ES-I3 (cell line): ENCODE measurements around the gene DDX54.

ENCODE experiments used
- H3K36me3 ChIP-seq: 2 replicates; pipeline ENCODE4 v1.6.1; 2013; ENCODE audit warnings: mild to moderate bottlenecking, low read length, control low read depth, moderate library complexity; ENCODE audit not compliant: insufficient read depth
- H3K4me1 ChIP-seq: 2 replicates; pipeline ENCODE4 v1.6.1; 2013; ENCODE audit warnings: mild to moderate bottlenecking, control low read depth, low read length; ENCODE audit not compliant: insufficient read depth
- H3K9ac ChIP-seq: 2 replicates; pipeline ENCODE4 v1.6.1; 2013; ENCODE audit warnings: low read depth, mild to moderate bottlenecking, low read length, moderate library complexity
- H3K9me3 ChIP-seq: 2 replicates; pipeline ENCODE4 v1.6.1; 2013; ENCODE audit warnings: mild to moderate bottlenecking, low read length, moderate library complexity; ENCODE audit not compliant: control insufficient read depth, insufficient read depth

DDX54 gene

GRCh38 chr12:113185180-113186032 lies at the start of gene DDX54, which contains the start of gene RITA1:
Gene DDX54, minus strand, starts transcription at chr12:113185478. Its CDS starts 27 bp downstream, at chr12:113185451.
Gene RITA1, plus strand, starts transcription at chr12:113185721. Its CDS starts 1,026 bp downstream, at chr12:113186747.
- Histone ChIP-seq H3K9me3 (no peaks in the 10 kb centered on the region), H3K9ac (peak within 1 kb of the TSS; percentile 84), H3K36me3 (0 out of 2 replicates have a peak, but pooled peaks cover 4% of the 10 kb centered on the region), H3K4me1 (peaks cover 7% of the 10 kb centered on the region; the same call in 1 of the 2 replicates)

GRCh38 chr12:113234483-113234882 lies 49.2 kb upstream of the DDX54 start:
- Histone ChIP-seq H3K4me1 (peaks cover 26% of the 10 kb centered on the region), H3K36me3 (peaks cover 16% of the 10 kb centered on the region)

DNA sequence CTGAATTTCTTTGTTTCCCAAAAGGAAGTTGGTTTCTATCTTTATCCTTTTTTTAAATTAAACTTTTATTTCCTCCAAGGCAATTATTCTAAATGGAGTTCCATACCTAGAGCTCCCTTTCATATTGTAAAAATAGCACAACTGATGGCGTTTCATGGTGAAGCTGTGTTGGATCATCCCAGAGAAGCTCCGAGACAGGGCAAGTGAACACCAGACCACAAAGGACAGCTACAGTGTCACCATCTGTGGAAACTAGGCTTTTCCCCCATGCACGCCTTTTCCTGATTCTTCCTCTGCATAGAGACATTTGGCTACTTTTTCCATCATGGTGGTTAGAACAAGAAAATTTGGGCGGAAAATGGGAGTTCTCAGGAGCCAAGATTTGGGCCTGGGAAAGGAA lies 48.7 kb upstream of the DDX54 start:
- Histone ChIP-seq H3K36me3 (peaks cover 16% of the 10 kb centered on the region), H3K9ac (no peak overlapping the region), H3K9me3 (peaks cover 4% of the 10 kb centered on the region; the same call in 1 of the 2 replicates), H3K4me1 (peaks cover 26% of the 10 kb centered on the region)

More at GRCh38 chr12:113234483-113234882, 49.2 kb upstream of the DDX54 start:
- peaks cover 4% of the 10 kb centered on the region; the same call in 1 of the 2 replicates for H3K9me3 ChIP-seq
- no peak overlapping the region for H3K9ac ChIP-seq

GRCh38 chr12:113232840-113233585 lies 47.7 kb upstream of the DDX54 start:
- H3K36me3 ChIP-seq = peaks cover 20% of the 10 kb centered on the region
- peaks cover 26% of the 10 kb centered on the region for H3K4me1 ChIP-seq
- H3K9ac ChIP-seq = no peak overlapping the region
- H3K9me3 ChIP-seq = peaks cover 4% of the 10 kb centered on the region; the same call in 1 of the 2 replicates

DNA sequence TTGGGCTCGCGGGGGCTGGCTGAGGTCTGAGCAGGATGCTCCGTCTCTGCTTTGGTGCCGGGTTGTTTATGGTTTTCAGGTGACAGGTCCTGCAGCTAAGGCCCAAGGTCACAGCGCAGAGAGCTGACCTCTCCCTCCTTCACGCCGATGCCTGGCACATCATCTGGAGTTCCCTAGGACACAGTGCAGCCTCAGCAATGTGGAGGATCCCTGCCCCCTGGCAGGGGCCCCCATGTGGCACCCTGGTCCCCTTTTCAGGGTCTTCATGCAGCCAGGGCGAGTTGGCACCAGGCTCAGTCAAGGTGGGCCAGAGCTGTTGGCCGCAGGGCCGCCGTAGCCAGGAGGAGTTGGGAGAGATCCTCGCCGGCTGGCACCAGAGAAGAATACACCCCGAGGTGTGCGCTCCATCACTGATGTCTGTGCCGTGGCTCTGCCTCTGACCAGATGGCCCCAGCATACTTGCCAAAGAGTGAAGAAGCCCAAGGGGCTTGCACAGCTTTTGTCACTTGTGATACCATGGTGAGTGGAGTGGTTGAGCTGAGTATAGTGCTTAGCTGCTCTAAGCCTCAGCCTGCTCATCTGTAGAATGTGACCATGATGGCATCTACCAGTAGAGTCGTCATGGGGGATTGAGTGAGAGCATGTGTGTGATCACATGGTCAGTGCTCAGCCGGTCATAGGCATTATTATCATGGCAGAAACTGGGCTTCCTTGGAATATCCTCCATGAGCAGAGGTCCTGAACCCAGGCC lies 47.0 kb upstream of the DDX54 start:
- peaks cover 26% of the 10 kb centered on the region for H3K4me1 ChIP-seq
- H3K36me3 ChIP-seq = peaks cover 20% of the 10 kb centered on the region
- no peak overlapping the region for H3K9ac ChIP-seq
- peaks cover 4% of the 10 kb centered on the region; the same call in 1 of the 2 replicates for H3K9me3 ChIP-seq

GRCh38 chr12:113231235-113232088 lies 46.2 kb upstream of the DDX54 start:
- peaks cover 26% of the 10 kb centered on the region for H3K4me1 ChIP-seq
- H3K9ac ChIP-seq = no peak overlapping the region
- peaks cover 4% of the 10 kb centered on the region; the same call in 1 of the 2 replicates for H3K9me3 ChIP-seq
- peaks cover 20% of the 10 kb centered on the region for H3K36me3 ChIP-seq

GRCh38 chr12:113230315-113231234 lies 45.3 kb upstream of the DDX54 start:
- Histone ChIP-seq H3K36me3 (peaks cover 20% of the 10 kb centered on the region), H3K9me3 (peaks cover 4% of the 10 kb centered on the region; the same call in 1 of the 2 replicates), H3K9ac (no peak overlapping the region), H3K4me1 (peaks cover 26% of the 10 kb centered on the region)

DNA sequence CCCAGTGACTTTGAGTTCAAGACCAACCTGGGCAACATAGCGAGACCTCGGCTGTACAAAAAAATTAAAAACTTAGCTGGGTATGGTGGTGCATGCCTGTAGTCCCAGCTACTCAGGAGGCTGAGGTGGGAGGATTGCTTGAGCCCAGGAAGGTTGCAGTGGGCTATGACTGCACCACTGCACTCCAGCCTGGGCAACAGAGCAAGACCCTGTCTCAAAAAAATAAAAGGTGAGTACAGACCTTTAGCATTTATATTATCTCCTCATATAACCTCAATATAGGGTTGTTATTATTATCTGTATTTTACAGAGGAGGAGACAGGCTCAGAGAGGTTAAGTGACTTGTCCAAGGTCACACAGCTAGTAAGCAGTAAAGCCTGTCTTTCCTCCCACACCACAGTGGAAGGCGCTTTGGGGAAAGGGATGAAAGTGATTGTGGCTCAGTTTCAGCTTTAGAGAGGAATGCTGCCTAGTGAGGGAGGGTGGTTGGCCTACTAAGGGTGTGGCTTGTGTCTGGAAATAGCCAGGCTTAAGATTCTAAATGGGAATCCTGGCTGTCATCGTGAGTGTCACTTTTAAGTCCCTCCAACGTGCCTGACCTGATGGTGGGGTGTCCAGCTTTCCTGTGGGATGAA lies 43.2 kb upstream of the DDX54 start:
- Histone ChIP-seq H3K4me1 (peaks cover 23% of the 10 kb centered on the region), H3K36me3 (peaks cover 16% of the 10 kb centered on the region), H3K9me3 (peaks cover 4% of the 10 kb centered on the region; the same call in 1 of the 2 replicates), H3K9ac (no peak overlapping the region)

DNA sequence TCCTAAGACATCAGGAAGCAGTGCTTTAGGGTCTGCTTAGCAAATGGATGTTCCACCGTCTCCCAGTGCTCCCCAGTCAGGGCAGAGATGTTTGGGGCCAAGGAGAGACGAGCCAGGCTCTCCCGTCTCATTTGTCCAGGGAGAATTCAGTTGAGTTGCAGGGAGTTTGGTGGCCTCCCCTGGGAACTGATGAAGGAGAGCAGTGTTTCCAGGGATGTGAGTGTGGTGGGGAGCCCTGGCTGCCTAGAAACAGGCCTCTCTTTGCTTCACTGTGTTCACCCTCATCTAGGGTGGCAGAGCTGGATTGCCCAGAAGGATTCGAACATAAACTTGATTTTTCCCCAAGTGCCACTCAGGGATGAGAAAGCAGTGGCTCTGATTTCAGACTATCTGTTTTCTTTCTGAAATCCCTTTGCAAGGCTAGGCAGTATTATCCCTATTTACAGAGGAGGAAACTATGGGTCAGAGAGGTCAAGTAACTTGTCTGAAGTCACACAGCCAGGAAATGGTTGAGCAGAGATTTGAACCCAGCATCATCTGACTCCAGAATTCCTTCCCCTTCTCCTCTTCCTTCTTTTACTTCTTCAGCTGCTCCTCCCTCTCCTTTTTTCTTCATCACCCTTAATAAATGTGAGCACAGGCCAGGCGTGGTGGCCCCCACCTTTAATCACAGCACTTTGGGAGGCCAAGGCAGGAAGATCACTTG lies 42.6 kb upstream of the DDX54 start:
- Histone ChIP-seq H3K9me3 (peaks cover 4% of the 10 kb centered on the region; the same call in 1 of the 2 replicates), H3K9ac (no peak overlapping the region), H3K36me3 (peaks cover 16% of the 10 kb centered on the region), H3K4me1 (peaks cover 21% of the 10 kb centered on the region)

DNA sequence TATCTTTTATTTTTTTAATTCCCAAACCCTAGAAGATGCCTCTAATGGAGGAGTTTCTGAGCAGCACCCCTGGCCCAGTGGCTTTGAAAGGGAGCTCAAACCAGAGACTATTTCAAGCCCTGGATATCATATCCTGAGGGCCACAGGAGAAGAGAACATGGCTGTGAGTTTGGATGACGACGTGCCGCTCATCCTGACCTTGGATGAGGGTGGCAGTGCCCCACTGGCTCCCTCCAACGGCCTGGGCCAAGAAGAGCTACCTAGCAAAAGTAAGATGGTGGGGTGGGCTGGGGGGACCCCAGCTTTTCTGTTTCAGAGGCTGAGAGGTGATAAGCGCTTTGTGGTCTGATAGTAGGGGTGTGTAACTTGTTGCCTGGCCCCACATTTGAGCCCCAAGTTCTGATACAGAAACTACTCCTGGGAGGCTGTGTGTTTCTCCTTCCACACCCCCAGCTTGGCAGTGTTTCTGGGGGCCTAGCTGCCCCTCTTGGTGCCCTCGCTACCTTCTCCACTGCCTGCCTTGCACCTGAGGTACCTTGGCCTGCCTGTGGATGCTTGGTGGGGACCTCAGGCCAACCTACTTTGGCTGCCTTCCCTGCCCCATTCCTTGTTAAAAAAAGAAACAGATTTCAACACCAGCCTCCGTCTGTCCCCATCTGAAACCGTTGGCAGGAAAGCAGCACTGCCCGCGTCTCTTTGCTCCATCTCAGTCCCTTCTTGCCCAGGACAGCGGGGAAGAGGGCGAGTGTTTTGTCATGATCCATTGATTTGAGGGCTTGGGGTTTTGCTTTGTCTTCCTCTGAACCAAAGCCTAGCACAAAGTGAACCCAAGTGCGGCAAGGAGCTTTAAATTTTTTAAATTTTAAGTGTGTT lies 41.7 kb upstream of the DDX54 start:
- Histone ChIP-seq H3K9ac (no peak overlapping the region), H3K4me1 (peaks cover 19% of the 10 kb centered on the region), H3K36me3 (peaks cover 16% of the 10 kb centered on the region), H3K9me3 (peaks cover 4% of the 10 kb centered on the region; the same call in 1 of the 2 replicates)

- Histone ChIP-seq H3K4me1 (peaks cover 12% of the 10 kb centered on the region), H3K9ac (no peak overlapping the region), H3K36me3 (peaks cover 4% of the 10 kb centered on the region; the same call in 1 of the 2 replicates), H3K9me3 (no peaks in the 10 kb centered on the region)
These were observed 39.7 kb upstream of the DDX54 start for GRCh38 chr12:113224955-113225354.
